ENCODE measurements around the gene NRDC.

NRDC gene

GRCh38 chr1:51839094-51839493 is 39.4 kb downstream of the NRDC start:
- H3F3A ChIP-seq (ENCODE audit: low read depth): no peaks in the 10 kb centered on the region
- no peak for TF ChIP-seq EZH2phosphoT487 (IDR thresholded peaks at IDR 0.05; ENCODE audit: borderline replicate concordance)
- TF ChIP-seq, protein P1, sequence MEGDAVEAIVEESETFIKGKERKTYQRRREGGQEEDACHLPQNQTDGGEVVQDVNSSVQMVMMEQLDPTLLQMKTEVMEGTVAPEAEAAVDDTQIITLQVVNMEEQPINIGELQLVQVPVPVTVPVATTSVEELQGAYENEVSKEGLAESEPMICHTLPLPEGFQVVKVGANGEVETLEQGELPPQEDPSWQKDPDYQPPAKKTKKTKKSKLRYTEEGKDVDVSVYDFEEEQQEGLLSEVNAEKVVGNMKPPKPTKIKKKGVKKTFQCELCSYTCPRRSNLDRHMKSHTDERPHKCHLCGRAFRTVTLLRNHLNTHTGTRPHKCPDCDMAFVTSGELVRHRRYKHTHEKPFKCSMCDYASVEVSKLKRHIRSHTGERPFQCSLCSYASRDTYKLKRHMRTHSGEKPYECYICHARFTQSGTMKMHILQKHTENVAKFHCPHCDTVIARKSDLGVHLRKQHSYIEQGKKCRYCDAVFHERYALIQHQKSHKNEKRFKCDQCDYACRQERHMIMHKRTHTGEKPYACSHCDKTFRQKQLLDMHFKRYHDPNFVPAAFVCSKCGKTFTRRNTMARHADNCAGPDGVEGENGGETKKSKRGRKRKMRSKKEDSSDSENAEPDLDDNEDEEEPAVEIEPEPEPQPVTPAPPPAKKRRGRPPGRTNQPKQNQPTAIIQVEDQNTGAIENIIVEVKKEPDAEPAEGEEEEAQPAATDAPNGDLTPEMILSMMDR (conservative IDR thresholded peaks at IDR 0.05; ENCODE audit: low read length): no peak
- H3K9me3 ChIP-seq (ENCODE audit: insufficient read depth, low read depth, low read length): no peaks in the 10 kb centered on the region
- no peak overlapping the region for H2AFZ ChIP-seq (ENCODE audit: low read length)
- no peaks in the 10 kb centered on the region for H3K27me3 ChIP-seq (ENCODE audit: insufficient read depth, low read length, poor library complexity, severe bottlenecking)
- no peak overlapping the region for H3K4me2 ChIP-seq (ENCODE audit: low read depth, low read length, poor library complexity, severe bottlenecking)
- no peaks in the 10 kb centered on the region for H3K79me2 ChIP-seq (ENCODE audit: insufficient read depth, low read length)
- peaks cover 4% of the 10 kb centered on the region; the same call in 1 of the 2 replicates for H3K36me3 ChIP-seq (ENCODE audit: insufficient read depth, low read length)
- H3K9me2 ChIP-seq (replicated peaks; ENCODE audit: low read depth, low read length): no peaks in the 10 kb centered on the region
- H3K4me1 ChIP-seq (ENCODE audit: insufficient read depth, low read length, poor library complexity, severe bottlenecking): peaks cover 11% of the 10 kb centered on the region
- no peak overlapping the region for H3K4me3 ChIP-seq (ENCODE audit: low read length, poor library complexity, severe bottlenecking)
- no peak overlapping the region for H3K9ac ChIP-seq (ENCODE audit: low read depth, low read length, poor library complexity, severe bottlenecking)
- no peaks in the 10 kb centered on the region for H4K20me1 ChIP-seq (ENCODE audit: insufficient read depth, low read length, poor library complexity, severe bottlenecking)

- H2AFZ ChIP-seq (ENCODE audit: low read length): no peak overlapping the region
- H4K20me1 ChIP-seq (ENCODE audit: insufficient read depth, low read length, poor library complexity, severe bottlenecking): no peaks in the 10 kb centered on the region
- H3K79me2 ChIP-seq (ENCODE audit: insufficient read depth, low read length): no peaks in the 10 kb centered on the region
- no peak overlapping the region for H3K9ac ChIP-seq (ENCODE audit: low read depth, low read length, poor library complexity, severe bottlenecking)
- no peaks in the 10 kb centered on the region for H3F3A ChIP-seq (ENCODE audit: low read depth)
- peaks cover 11% of the 10 kb centered on the region for H3K4me1 ChIP-seq (ENCODE audit: insufficient read depth, low read length, poor library complexity, severe bottlenecking)
- H3K9me3 ChIP-seq (ENCODE audit: insufficient read depth, low read depth, low read length): no peaks in the 10 kb centered on the region
- H3K9me2 ChIP-seq (replicated peaks; ENCODE audit: low read depth, low read length): no peaks in the 10 kb centered on the region
- TF ChIP-seq, protein P1 (conservative IDR thresholded peaks at IDR 0.05; ENCODE audit: low read length): no peak
- TF ChIP-seq EZH2phosphoT487 (IDR thresholded peaks at IDR 0.05; ENCODE audit: borderline replicate concordance): no peak
- no peak overlapping the region for H3K4me3 ChIP-seq (ENCODE audit: low read length, poor library complexity, severe bottlenecking)
- H3K27me3 ChIP-seq (ENCODE audit: insufficient read depth, low read length, poor library complexity, severe bottlenecking): no peaks in the 10 kb centered on the region
- H3K36me3 ChIP-seq (ENCODE audit: insufficient read depth, low read length): peaks cover 11% of the 10 kb centered on the region; the same call in 1 of the 2 replicates
- H3K4me2 ChIP-seq (ENCODE audit: low read depth, low read length, poor library complexity, severe bottlenecking): no peak overlapping the region
These were observed 41.3 kb downstream of the NRDC start for GRCh38 chr1:51837243-51837642.

- no peak overlapping the region for H3K9ac ChIP-seq (ENCODE audit: low read depth, low read length, poor library complexity, severe bottlenecking)
- 0 out of 2 replicates have a peak, but pooled peaks cover 5% of the 10 kb centered on the region for H3K9me3 ChIP-seq (ENCODE audit: insufficient read depth, low read depth, low read length)
- TF ChIP-seq, protein P1 (conservative IDR thresholded peaks at IDR 0.05; ENCODE audit: low read length): no peak
- no peak for TF ChIP-seq EZH2phosphoT487 (IDR thresholded peaks at IDR 0.05; ENCODE audit: borderline replicate concordance)
- H3K27me3 ChIP-seq (ENCODE audit: insufficient read depth, low read length, poor library complexity, severe bottlenecking): no peaks in the 10 kb centered on the region
- peaks cover 9% of the 10 kb centered on the region for H3K4me1 ChIP-seq (ENCODE audit: insufficient read depth, low read length, poor library complexity, severe bottlenecking)
- no peak overlapping the region for H2AFZ ChIP-seq (ENCODE audit: low read length)
- H4K20me1 ChIP-seq (ENCODE audit: insufficient read depth, low read length, poor library complexity, severe bottlenecking): no peaks in the 10 kb centered on the region
- no peaks in the 10 kb centered on the region for H3F3A ChIP-seq (ENCODE audit: low read depth)
- no peaks in the 10 kb centered on the region for H3K9me2 ChIP-seq (replicated peaks; ENCODE audit: low read depth, low read length)
- no peak overlapping the region for H3K4me3 ChIP-seq (ENCODE audit: low read length, poor library complexity, severe bottlenecking)
- no peak overlapping the region for H3K4me2 ChIP-seq (ENCODE audit: low read depth, low read length, poor library complexity, severe bottlenecking)
- H3K36me3 ChIP-seq (ENCODE audit: insufficient read depth, low read length): peaks cover 32% of the 10 kb centered on the region
- H3K79me2 ChIP-seq (ENCODE audit: insufficient read depth, low read length): no peaks in the 10 kb centered on the region
These were observed 44.8 kb downstream of the NRDC start for GRCh38 chr1:51833700-51834099.
